GM12874 (cell line): Measurements from ENCODE around the gene RASL10A.

Experiments
- TF ChIP-seq, protein P1 (sequence below): IDR thresholded peaks from 2 replicates; pipeline ENCODE4 v1.5.1; 2011; ENCODE audit warnings: low read depth, mild to moderate bottlenecking, control low read depth, low read length, moderate library complexity; ENCODE audit not compliant: insufficient read depth

The RASL10A gene

DNA sequence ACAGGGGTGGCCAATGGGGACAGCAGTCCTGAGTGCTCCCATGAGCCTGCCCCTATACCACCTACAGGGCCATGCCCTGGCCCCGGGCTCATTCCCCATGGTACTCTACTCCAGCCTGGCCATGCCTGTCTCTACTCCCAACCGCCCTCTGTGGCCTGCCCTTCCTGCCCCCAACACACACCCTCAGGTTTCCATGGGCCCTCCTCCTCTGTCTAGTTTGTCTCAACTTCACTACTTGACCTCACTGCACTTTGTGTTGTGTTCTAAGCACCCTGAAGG is 26.3 kb upstream of the RASL10A start:
- TF ChIP-seq, protein P1, sequence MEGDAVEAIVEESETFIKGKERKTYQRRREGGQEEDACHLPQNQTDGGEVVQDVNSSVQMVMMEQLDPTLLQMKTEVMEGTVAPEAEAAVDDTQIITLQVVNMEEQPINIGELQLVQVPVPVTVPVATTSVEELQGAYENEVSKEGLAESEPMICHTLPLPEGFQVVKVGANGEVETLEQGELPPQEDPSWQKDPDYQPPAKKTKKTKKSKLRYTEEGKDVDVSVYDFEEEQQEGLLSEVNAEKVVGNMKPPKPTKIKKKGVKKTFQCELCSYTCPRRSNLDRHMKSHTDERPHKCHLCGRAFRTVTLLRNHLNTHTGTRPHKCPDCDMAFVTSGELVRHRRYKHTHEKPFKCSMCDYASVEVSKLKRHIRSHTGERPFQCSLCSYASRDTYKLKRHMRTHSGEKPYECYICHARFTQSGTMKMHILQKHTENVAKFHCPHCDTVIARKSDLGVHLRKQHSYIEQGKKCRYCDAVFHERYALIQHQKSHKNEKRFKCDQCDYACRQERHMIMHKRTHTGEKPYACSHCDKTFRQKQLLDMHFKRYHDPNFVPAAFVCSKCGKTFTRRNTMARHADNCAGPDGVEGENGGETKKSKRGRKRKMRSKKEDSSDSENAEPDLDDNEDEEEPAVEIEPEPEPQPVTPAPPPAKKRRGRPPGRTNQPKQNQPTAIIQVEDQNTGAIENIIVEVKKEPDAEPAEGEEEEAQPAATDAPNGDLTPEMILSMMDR: no peak

DNA sequence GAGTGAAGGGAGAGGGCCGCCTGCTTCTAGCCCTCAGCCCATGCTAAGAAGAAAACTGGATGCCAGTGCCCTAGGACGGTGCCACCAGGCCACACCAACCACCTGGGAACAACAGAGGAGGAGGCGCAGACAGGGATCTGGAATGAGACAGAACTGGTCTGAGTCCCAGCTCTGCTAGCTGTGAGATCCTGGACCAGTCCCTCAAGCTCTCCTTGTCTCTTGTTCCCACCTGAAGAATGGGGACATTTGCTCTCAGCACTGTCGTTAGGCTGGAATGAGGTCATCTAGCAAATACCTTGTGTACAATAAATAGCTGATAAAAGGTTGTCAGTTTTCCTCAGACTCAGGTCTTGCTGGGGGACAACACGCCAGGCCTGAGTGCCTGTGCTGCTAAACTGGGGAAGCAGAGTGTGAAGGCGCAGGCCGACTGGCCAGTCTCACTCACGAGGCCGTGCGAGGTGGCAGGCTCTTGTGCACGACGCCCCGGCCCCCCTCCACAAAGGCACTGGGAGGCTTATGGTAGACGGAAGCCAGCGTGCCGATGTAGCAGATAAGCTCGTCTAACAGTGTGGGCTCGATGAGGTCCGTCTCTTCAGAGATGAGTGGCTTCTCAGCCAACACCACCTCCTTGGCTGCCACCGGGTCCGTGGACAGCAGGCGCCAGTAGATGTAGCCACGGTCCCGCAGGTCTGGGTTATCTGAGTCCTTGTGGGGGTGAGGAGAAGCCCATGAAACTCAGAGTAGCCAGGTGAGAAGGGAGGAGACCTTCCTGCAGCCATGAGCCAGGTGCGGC is 25.8 kb upstream of the RASL10A start:
- TF ChIP-seq, protein P1: no peak

DNA sequence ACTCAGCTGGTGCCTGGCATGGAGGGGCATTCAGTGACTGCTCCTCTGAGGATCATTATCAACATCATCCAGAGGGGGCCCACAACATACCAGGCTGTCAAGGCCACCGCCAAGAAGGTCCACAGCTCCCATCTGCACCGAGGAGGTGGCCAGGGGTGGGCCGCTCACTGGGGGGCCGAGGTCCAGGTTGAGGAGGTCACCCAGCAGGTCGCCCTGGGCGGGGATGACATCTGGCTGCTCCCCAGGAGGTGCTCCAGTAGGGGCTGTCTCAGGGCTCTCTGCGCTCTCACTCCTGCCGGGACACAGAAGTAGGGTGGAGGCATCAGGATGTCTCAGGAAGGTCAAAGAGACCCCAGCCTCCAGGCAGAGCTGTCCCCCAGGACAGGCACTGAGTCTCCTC is 25.1 kb upstream of the RASL10A start:
- TF ChIP-seq, protein P1: no peak

DNA sequence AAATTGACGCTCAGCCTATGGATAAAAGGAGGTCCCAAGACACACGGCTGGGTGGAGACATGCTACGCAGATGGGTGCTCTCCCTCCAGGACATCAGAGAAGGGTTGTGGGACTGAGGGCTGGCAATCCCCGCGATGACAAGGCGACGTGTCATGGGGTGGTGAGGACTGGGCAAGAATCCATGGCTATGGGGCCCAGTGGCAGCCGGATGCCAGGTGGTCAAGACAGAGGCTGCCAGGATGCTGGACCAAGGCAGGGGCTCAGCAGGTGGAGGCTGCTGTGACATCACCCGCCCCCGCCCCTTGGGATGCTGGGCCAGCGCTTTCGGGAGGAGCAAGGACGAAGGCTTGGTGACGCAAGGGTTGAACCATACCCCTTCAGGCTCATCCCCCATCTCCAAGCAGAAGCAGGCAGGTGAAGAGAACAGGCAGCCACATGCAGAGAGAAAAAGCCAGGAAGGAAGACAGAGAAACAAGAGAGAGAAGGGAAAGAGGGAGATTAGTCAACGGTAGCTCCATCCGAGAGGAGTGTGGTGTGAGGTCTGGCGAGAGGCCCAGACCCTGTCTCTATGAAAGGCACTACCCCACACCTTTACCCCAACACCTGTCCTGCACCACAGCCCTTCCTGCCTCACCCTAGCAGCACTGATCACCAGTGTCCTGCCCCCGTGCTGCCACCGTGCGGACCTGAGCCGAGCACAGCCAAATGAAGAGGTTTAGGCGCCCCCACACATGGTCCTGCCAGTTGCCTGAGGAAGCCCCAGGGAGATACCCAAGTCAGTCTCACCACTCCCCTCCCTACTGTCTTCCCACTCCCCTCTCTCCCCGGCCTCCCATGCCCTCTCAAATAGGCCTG is 24.1 kb upstream of the RASL10A start:
- TF ChIP-seq, protein P1: no peak

DNA sequence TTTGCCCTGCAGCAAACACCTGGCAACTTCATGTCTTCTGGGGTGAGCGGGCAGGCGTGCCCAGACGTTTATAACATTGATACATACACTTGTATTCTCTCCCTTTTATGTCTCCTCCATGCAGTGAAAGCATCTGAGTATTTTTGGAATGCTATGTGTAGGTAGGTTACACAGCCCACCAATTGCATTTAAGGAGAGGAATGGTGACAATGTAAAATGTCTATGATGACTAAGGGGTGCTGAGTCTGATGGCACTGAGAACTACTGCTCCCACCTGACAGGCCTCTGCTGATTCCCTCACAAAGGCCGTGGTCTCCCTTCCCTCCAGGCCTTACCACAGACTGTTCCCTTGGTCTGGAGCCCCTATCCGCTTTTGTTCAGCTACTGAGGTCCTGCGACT is 22.9 kb upstream of the RASL10A start:
- TF ChIP-seq, protein P1: no peak

DNA sequence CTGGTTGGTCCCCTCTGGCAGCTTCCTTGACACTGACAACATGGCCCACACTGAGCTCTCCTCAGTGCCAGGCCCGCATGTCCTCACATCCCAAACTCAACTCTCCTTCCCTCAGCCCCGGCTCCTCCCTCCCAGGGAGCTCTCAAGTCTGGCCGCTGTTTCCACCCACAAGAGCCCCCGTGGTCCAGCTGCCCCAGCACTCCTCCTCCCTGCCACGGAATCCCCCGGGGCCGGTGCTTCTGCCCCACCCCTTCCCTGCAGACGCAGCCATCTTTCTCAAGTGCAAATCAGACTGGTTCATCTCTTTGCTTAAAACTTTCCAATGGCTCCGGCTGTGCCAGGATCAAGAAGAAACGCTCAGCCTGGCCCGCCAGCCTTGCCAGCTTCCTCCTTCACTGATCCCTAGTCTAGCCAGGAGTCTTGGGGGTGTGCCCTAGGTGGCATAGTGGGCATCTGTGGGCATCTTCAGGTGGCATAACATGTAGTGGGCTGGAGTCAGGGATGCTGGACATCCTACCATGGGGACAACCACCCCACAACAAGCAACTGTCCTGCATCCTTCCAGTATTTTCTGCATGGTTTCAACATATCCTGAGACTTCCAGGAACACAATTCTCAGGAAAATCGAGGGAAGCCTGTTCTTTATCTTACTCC is 22.3 kb upstream of the RASL10A start:
- TF ChIP-seq, protein P1: no peak

DNA sequence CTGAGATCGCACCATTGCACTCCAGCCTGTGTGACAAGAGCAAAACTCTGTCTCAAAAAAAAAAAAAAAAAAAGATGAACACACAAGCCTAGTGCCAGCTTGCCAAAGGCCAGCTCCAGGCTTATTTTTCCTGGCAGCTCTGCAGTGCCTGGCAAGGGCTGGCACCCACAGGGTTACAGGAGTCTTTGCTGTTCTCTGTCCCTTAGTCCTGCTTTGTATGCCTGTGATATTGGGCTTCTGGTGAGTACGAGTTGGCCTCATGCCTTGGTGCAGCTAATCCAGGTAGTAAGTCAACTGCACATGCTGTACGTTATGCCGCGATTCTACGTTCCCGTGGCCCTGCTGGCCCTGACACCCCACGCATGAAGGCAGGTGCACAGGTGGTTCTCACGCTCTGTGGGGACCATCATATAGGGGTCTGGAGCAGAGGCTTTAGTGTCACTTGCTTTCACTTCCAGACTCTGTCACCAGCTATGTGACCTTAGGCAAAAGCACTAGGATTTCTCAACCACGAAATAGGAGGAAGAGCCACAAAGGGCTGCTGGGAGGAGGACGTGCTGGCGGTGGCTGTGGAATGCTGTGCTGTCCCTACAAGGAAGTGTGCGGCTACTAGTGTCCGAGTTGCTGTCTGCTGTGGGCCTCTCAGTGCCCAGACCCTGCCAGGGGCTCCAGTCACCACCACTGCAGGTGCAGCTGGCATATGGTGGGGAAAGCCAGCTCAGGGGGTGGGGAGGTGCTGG is 21.4 kb upstream of the RASL10A start:
- TF ChIP-seq, protein P1: no peak
